Measurements from ENCODE around the gene USP25.

USP25 gene

DNA sequence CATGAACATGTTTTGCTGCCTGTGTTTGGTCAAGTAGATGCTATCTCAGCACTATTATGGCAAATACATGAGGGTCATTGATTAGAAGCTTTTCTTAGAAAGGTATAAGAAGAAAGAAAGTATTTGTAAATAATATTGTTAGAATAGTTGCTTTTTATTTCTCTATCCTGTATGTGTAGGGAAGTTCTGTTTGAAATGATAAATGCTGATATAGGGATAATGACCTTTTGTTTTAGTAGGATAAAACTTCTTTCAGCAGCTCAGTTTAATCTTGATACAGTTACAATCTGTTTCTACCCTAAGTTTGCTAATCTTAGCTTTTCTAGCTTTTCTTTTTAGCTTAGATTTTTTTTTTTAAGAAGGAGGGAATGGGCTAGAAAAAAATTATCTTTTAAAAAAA lies 63.3 kb downstream of the USP25 start:
- DNase-seq (ENCODE audit: insufficient read length, low spot score) (no peak), FAIRE-seq (no peak)
- TF ChIP-seq, protein P1, sequence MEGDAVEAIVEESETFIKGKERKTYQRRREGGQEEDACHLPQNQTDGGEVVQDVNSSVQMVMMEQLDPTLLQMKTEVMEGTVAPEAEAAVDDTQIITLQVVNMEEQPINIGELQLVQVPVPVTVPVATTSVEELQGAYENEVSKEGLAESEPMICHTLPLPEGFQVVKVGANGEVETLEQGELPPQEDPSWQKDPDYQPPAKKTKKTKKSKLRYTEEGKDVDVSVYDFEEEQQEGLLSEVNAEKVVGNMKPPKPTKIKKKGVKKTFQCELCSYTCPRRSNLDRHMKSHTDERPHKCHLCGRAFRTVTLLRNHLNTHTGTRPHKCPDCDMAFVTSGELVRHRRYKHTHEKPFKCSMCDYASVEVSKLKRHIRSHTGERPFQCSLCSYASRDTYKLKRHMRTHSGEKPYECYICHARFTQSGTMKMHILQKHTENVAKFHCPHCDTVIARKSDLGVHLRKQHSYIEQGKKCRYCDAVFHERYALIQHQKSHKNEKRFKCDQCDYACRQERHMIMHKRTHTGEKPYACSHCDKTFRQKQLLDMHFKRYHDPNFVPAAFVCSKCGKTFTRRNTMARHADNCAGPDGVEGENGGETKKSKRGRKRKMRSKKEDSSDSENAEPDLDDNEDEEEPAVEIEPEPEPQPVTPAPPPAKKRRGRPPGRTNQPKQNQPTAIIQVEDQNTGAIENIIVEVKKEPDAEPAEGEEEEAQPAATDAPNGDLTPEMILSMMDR (IDR thresholded peaks at IDR 0.05; ENCODE audit: insufficient read depth, missing control alignments), result no peak

DNA sequence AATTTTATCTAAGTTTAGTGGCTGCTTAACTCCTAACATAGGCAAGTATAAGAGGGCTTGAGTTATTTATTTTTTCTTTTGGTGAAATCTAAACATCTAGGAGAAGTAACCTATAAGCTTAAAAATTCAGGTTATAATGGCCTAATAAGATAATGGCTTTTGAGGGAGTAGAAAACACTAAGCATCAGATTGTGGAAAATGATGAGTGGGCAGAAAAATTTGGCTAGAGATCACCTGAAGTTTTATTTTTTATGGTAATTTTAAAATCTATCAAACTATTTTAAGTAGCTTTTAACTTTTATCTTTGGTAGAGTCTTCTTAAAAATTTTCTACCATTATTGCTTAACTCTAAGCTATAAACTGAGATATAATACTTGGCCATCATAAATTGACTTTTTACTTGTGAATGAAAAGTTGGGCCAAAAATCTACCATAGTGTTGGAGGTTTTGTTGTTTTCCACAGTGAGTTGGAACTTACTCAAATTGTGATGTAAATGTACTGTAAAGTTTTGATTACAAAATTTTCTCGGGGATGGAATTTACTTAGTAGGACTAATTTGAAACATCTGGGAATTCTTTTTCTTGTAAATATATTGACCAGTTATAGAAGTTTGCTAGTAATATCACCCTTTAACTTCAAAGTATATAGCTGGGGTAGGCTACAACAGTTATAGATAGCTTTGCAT lies 63.9 kb downstream of the USP25 start:
- DNase-seq (ENCODE audit: insufficient read length, low spot score) (no peak), FAIRE-seq (no peak)

DNA sequence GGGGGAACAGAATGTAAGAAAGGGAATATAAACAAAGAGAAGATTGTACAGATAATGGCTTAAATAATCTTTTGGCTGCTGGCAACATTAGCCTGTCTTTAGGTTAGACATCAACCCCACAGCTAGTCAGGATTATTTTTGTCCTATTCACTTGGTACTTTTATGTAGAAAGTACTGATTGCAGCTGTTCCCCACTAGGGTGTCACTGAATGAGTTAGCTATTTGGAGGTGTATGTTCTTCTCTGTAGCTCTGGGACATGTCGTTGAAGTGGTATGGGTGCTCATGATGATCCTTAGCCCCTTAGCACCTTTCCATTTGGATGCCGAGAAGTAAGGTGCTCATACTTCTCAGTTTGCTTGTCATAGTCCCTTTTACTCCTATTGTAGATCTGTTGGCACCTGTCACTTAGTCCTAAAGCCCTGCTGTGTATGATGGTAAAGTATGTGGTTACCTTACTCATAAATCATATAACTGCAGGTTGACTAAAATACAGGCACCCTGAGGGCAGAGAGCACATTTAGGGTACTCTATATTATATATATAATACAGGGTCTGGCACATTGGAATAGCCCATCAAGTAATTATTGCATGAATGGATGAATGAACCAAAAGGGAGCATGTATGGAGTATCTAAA lies 64.6 kb downstream of the USP25 start:
- TF ChIP-seq, protein P1 (IDR thresholded peaks at IDR 0.05; ENCODE audit: insufficient read depth, missing control alignments), result no peak
- FAIRE-seq (no peak), DNase-seq (ENCODE audit: insufficient read length, low spot score) (no peak)

More for the DNA sequence above, 63.9 kb downstream of the USP25 start:
- TF ChIP-seq, protein P1 (IDR thresholded peaks at IDR 0.05; ENCODE audit: insufficient read depth, missing control alignments), result no peak

DNA sequence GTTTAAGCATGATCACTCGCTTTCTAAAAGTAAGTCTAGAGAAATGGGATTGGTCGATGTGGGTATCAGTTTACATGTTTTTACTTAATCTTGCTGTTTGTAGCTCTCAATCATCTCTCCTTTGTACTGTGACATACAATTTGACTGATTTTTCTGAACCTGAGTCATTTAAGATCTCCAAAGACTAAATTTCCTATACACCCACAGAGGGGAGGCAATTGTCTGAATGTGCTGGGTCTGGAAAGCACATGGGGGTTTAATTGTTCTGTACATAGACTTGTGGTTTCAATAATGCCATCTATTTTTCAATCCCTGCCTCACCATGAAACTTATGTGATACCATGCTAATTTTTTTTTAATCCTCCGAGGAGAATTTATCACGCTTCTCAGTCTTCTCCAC lies 65.8 kb downstream of the USP25 start:
- DNase-seq (ENCODE audit: insufficient read length, low spot score) (no peak), FAIRE-seq (no peak)

DNA sequence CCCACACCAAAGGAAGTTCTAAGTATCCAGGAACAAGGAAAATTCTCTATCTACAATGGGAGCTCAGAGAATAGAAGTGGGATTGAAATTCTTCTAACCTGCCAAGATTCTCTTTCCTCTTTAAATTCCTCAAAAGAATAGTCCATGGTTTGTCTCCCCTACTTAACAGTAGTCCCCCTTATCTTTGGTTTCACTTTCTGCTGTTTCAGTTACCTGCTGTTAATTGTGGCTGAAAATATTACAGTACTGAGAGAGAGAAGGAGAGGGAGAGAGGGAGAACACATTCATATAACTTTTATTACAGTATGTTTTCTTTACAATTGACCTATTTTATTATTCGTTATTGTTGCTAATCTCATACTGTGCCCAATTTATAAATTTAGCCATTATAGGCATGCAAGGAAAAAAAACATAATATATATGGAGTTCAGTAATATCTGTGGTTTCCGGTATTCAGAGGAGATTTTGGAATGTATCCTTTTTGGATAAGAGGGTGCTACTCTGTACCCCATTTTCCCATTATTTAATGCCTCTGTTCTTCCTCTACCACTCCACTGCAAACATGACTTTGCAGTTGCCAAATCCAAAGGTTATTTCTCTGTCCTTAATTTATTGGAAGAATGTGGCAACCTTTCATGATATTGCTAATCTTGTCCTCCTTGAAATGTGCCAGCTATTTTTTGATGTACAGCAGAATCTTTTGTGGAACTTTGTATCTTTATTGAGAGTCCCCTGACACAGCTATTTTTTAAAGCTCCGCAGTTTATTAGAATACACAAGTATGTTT lies 68.0 kb downstream of the USP25 start:
- FAIRE-seq, result no peak

More for the DNA sequence above, 65.8 kb downstream of the USP25 start:
- TF ChIP-seq, protein P1 (IDR thresholded peaks at IDR 0.05; ENCODE audit: insufficient read depth, missing control alignments), result no peak

DNA sequence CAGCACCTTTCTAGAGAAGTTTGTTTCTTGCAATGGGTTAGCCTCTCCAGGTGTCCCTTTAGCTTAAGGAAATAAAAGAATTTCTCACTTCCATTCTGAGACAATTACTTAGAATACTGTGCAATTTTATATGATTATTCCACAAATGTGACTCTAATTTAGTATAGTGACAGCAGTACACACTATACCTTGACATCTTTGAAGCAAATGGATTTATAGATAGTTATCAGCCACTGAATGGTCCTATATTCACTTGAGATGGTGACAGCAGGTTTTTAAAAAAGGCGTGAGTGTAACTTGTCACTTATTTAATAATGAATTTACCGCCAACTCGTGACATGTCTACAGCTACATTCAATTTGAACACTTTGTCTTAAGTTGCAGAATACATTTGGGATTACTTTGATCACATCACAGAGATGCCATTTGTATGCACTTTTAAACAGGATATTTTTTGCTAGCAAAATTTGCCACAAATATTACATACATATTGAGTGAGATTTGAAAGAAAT lies 71.6 kb downstream of the USP25 start:
- DNase-seq (ENCODE audit: insufficient read length, low spot score) (no peak), FAIRE-seq (no peak)
- TF ChIP-seq, protein P1 (IDR thresholded peaks at IDR 0.05; ENCODE audit: insufficient read depth, missing control alignments), result no peak

More for the DNA sequence above, 68.0 kb downstream of the USP25 start:
- TF ChIP-seq, protein P1 (IDR thresholded peaks at IDR 0.05; ENCODE audit: insufficient read depth, missing control alignments), result no peak
- DNase-seq (ENCODE audit: insufficient read length, low spot score), result no peak
